ENCODE data around the gene MACROD2.
"Not testable (repeated sequence)": the region's sequence is repeated elsewhere in the genome, so short reads cannot be mapped to it uniquely, and the experiment has no call there.

MACROD2 gene

GRCh38 chr20:14410869-14411555 lies 415.7 kb downstream of the MACROD2 start:
- DNase-seq (ENCODE audit: low read depth in 2 of 2) = no peak

- DNase-seq (ENCODE audit: low read depth in 2 of 2) = no peak
Measured at GRCh38 chr20:14412065-14412681, 416.9 kb downstream of the MACROD2 start.

GRCh38 chr20:14413835-14414234 lies 418.5 kb downstream of the MACROD2 start:
- DNase-seq (ENCODE audit: low read depth in 2 of 2) = no peak

GRCh38 chr20:14414560-14414959 lies 419.2 kb downstream of the MACROD2 start:
- DNase-seq (ENCODE audit: low read depth in 2 of 2) = no peak

DNA sequence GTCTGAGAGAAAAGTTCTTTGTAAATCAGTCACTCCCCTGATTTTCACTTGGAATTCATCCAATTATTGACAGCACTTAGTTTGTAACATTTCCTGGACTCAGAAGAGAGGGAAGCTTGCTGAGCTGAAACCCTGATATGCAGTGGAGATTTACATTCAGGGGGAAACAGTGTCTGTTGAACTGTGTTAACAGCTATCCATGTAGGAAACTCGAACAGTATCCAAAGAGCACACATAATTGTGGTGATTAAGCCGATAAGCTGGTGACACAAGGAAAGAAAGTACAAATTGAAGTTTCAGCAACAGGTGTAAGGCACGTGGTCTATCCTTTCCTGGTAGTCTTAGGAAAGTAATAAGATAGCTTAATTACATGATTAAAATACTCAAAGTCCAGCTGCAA lies 420.2 kb downstream of the MACROD2 start:
- no peak for DNase-seq (ENCODE audit: low read depth in 2 of 2)

- no peak for DNase-seq (ENCODE audit: low read depth in 2 of 2)
Measured at GRCh38 chr20:14418376-14418775, 423.1 kb downstream of the MACROD2 start.

DNA sequence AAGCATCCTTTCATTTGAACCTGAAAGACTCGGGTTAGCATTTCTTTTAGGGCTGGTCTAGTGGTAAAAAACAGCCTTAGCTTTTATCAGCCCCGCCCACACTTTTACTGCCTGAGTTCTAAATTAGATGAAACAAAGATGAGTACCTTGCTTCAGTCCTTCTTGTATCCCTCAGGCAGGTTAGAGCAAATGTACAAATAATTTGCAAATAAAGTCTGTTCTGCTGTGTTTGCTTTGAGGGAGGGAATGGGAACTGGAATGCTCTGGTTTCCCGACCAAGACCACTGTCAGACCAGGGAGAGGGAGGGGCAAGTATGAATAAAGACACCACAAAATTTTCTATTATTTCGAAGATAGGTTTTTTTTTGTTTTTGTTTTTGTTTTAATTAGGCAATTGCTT lies 427.6 kb downstream of the MACROD2 start:
- no peak for DNase-seq (ENCODE audit: low read depth in 2 of 2)

DNA sequence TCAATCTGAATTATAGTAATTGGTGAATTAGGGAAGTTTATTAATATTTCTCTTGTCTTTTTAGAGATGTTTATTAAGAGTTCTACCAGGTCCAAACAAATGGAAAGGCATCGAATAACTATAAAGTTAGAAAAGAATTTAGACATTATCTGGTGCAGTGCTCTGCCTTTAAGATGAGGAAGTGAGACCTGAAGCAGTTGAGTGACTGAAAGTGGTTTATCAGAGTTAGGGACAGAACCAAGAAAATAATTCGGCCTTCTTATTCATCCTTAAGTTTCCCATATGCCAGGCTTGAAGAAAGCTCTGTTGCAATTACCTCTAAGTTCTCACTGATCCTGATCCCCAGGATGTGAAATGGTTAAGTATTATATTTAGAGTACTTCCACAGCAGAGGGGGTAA lies 436.3 kb downstream of the MACROD2 start:
- DNase-seq (ENCODE audit: low read depth in 2 of 2) = no peak

- no peak for DNase-seq (ENCODE audit: low read depth in 2 of 2)
Measured at GRCh38 chr20:14432085-14432484, 436.8 kb downstream of the MACROD2 start.

DNA sequence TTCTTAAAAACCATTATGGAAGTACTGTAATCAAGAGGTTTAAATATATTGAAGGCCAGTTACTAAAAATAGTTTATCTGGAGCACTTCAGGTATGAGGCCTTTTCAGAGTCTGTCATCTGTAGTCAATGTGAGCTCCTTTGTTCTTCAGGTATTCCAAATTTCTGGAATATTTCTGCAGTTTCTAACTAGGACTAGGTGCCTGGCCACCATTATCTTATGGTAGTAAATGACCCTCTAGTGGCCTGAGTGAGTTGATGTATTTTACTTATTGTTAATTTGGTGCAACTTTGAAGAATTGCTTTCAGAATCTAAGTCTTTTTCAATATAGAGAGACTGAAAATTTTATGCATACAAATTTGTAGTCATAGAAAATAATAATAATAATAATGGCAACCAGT lies 437.3 kb downstream of the MACROD2 start:
- DNase-seq (ENCODE audit: low read depth in 2 of 2) = no peak

GRCh38 chr20:14434384-14435136 lies 439.2 kb downstream of the MACROD2 start:
- no peak for DNase-seq (ENCODE audit: low read depth in 2 of 2)

GRCh38 chr20:14441201-14441600 lies 445.9 kb downstream of the MACROD2 start:
- DNase-seq (ENCODE audit: low read depth in 2 of 2) = no peak

DNA sequence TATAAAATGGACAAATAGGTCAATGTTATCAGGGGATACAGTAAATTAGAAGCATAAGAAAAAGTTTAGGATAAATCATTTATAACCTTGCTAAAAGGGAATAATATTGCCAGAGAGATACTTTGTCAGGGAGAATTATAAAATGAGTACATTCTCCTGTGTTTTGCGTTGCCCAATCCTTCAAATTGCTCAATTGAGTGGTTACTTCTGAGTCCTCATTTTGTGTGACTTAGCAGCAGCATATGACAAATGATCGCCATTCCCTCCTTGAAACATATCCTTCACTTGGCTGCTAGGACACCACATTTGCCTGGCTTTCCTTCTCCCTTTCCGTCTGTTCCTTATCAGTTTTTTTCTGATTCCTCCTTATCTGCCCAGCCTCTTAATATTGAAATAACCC lies 448.8 kb downstream of the MACROD2 start:
- DNase-seq (ENCODE audit: low read depth in 2 of 2) = no peak

GRCh38 chr20:14445310-14445709 lies 450.0 kb downstream of the MACROD2 start:
- DNase-seq (ENCODE audit: low read depth in 2 of 2) = no peak

DNA sequence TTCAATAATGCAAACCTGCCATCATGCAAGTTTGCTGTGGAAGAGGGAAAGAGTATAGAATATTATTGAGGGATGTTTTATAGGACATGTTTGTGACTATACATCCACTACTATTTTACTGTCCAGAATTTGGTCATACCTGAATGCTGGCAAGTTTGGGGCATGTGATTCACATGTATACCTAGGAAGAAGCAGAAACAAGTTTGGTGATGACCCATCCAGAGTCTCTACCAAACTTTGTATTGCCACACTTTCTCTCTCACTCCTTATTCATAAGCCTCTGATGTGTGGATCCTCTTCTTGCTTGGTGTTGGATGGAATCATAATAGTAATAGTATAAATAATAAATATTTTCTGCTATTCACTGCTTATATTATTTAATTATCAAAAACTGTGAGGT lies 450.6 kb downstream of the MACROD2 start:
- no peak for DNase-seq (ENCODE audit: low read depth in 2 of 2)

DNA sequence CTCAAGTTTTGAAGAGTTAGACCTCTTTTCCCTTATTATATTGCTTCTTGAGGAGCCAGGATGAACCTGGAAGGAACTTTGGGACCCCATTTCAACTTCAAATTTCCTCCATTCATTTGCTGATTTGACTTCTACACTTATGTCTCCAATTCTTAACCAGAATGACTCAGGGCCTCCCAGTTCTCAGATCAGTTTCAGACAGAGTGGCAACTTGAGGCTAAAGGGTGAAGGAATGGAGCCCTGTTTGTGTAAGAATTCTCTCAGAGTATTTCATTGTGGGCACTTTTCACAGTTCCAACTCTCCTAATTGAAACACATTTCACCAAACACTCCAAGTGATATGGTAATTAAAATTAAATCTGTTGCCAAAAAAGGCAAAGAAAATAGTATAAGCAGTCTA lies 451.1 kb downstream of the MACROD2 start:
- DNase-seq (ENCODE audit: low read depth in 2 of 2) = no peak

DNA sequence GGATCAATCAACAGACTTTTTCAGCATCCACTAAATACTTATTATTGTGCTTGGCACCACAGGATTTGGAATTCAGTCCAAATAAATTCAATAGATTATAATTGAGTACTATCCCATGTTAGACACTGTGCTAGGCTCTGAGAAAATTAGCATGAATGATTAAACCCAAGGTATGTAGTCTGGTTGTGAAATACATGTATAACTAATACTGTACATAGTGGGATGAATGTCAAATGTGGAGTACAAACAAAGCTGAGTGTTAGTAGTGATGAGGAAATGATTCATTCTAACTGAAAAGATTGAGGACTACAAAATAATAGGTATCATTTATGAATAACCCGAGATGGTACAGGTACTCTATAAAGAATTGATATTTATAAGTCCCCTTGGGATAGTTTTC lies 454.0 kb downstream of the MACROD2 start:
- DNase-seq (ENCODE audit: low read depth in 2 of 2) = no peak

GRCh38 chr20:14450256-14450655 lies 454.9 kb downstream of the MACROD2 start:
- DNase-seq (ENCODE audit: low read depth in 2 of 2) = no peak

GRCh38 chr20:14451458-14451857 lies 456.1 kb downstream of the MACROD2 start:
- no peak for DNase-seq (ENCODE audit: low read depth in 2 of 2)

- DNase-seq (ENCODE audit: low read depth in 2 of 2) = no peak
Measured at GRCh38 chr20:14453259-14453658, 457.9 kb downstream of the MACROD2 start.

GRCh38 chr20:14454296-14454695 lies 459.0 kb downstream of the MACROD2 start:
- DNase-seq (ENCODE audit: low read depth in 2 of 2) = no peak

- not testable (repeated sequence) for DNase-seq (ENCODE audit: low read depth in 2 of 2)
Measured at GRCh38 chr20:14467104-14467827, 471.9 kb downstream of the MACROD2 start.

Data from stimulated activated CD4-positive, alpha-beta T cell treated with anti-CD3 and anti-CD28 coated beads, Interleukin-1b, Interleukin-23, amount 100 ng/mL, for 1 hour (primary cell).